PC-3 (cell line): Measurements from ENCODE around the gene ZMIZ1.

ENCODE experiments used
- EZH2 ChIP-seq: fragments of 300-600 bp; sonication (generic); IDR thresholded peaks from one replicate; pipeline ENCODE4 v1.6.1; 2017; ENCODE audit warnings: antibody characterized with exemption, mild to moderate bottlenecking, low read length; ENCODE audit not compliant: unreplicated experiment
- EZH2phosphoT487 ChIP-seq: fragments of 300-600 bp; sonication (generic); IDR thresholded peaks from 2 replicates; pipeline ENCODE4 v1.6.1; 2018; ENCODE audit warnings: mild to moderate bottlenecking, antibody characterized with exemption, low read length, borderline replicate concordance
- TF ChIP-seq, protein P1 (sequence below): fragments of 300-600 bp; sonication (generic); conservative IDR thresholded peaks from 2 replicates; pipeline ENCODE4 v1.5.1; 2017; ENCODE audit warnings: antibody characterized with exemption, low read depth, mild to moderate bottlenecking, low read length

DNA sequence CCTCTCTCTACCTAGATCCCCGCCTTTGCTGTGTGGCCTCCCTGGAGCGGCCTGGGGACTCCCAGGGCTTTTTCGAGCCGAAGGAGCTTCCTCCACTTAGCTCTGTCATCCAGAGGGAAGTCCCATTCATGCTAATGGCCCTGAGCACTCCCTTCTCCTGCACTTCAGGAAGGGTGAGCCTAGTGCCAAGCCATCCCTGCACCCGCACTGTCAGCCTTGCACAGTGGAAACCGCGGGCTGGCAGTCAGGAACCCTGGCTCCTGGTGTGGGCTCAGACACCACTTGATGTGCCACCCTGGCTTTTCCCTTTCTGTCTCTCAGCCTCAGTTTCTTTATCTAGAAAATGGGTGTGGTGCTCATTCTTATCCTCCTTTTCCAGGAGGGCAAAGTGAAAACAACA, 131.6 kb downstream of the ZMIZ1 start:
- TF ChIP-seq, protein P1, sequence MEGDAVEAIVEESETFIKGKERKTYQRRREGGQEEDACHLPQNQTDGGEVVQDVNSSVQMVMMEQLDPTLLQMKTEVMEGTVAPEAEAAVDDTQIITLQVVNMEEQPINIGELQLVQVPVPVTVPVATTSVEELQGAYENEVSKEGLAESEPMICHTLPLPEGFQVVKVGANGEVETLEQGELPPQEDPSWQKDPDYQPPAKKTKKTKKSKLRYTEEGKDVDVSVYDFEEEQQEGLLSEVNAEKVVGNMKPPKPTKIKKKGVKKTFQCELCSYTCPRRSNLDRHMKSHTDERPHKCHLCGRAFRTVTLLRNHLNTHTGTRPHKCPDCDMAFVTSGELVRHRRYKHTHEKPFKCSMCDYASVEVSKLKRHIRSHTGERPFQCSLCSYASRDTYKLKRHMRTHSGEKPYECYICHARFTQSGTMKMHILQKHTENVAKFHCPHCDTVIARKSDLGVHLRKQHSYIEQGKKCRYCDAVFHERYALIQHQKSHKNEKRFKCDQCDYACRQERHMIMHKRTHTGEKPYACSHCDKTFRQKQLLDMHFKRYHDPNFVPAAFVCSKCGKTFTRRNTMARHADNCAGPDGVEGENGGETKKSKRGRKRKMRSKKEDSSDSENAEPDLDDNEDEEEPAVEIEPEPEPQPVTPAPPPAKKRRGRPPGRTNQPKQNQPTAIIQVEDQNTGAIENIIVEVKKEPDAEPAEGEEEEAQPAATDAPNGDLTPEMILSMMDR = no peak
- TF ChIP-seq EZH2 (no peak), EZH2phosphoT487 (no peak)
